Neural crest cell (in vitro differentiated cells): Measurements from ENCODE around the gene SLC6A5. TPM values are rescaled to one million over a fixed set of nuclear protein-coding genes. Genes with fewer than 3 reads are reported as not detected.

Experiments used
- DNase-seq: peaks from one replicate; pipeline ENCODE4 v3.0.0; 2021; ENCODE audit warnings: low read depth, mixed read lengths, low spot score
- H3K27ac Mint-ChIP-seq: one replicate; pipeline ENCODE4 v1.8.0; 2021; ENCODE audit warnings: mild to moderate bottlenecking, mixed read lengths; ENCODE audit not compliant: unreplicated experiment
- H3K27me3 Mint-ChIP-seq: 2 replicates; pipeline ENCODE4 v1.8.0; 2021; ENCODE audit warnings: low read depth, mild to moderate bottlenecking, mixed read lengths
- H3K36me3 Mint-ChIP-seq: 2 replicates; pipeline ENCODE4 v1.8.0; 2021; ENCODE audit warnings: low read depth, mild to moderate bottlenecking, mixed read lengths
- H3K4me1 Mint-ChIP-seq: 2 replicates; pipeline ENCODE4 v1.8.0; 2021; ENCODE audit warnings: mixed read lengths
- H3K4me3 Mint-ChIP-seq: one replicate; pipeline ENCODE4 v1.8.0; 2021; ENCODE audit warnings: mild to moderate bottlenecking, mixed read lengths
- H3K9me3 Mint-ChIP-seq: 2 replicates; pipeline ENCODE4 v1.8.0; 2021; ENCODE audit warnings: mixed read lengths
- total RNA-seq: library from RNA; stranded (reverse); gene quantifications from 2 replicates; pipeline ENCODE4 v1.2.1, GENCODE V29; 2021
- TF ChIP-seq, protein P1 (sequence below): fragments of 200-600 bp; sonication (generic); conservative IDR thresholded peaks from 2 replicates; pipeline ENCODE4 v1.5.0; 2021; ENCODE audit warnings: antibody characterized with exemption, mild to moderate bottlenecking

The SLC6A5 gene
- total RNA-seq, 1 donor from 2014 or later = 0.05 TPM

DNA sequence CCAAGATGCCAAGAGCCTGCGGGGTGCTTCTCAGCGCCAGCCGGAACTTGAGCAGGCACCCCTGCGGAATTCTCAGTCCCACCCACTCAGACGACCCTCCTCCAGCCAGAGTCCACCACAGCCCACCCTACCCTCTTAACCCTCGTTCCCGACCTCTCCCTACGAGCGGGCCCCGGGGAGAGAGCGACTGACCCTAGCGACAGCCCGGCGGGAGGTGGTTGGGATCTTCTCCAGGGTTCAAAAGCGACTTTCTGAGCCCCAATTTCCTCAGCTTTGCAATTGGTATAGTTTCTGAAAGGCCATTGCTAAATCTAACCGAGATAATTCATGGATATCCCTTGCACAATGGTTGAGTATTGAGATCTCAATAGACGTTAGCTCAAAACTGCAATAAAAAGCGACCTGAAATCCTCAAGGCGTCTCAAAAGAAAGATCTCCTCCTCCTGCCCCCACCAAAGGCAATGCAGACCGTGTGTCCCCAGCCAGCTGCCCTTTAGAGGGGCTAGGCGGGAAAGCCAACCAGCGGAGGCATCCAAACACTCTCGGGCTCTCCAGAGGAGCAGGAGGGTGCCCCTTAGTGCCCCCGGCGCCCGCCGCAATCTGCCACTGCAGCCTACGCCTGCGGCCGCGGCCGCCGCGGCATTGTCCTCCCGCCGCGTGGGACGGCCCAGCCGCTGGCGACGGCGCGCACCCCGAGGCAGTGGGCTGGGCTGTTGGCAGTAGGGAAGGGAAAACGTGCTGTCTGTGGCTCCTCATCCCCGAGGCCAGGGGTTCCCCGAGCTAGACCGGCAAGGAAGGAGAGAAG is 1.5 kb upstream of the SLC6A5 start:
- Mint-ChIP-seq H3K9me3 (peaks cover 2% of the 10 kb centered on the region), H3K36me3 (no peaks in the 10 kb centered on the region), H3K27ac (no peak overlapping the region), H3K4me3 (no peak overlapping the region), H3K27me3 (peaks cover 99% of the 10 kb centered on the region), H3K4me1 (peaks cover 4% of the 10 kb centered on the region)
- TF ChIP-seq, protein P1, sequence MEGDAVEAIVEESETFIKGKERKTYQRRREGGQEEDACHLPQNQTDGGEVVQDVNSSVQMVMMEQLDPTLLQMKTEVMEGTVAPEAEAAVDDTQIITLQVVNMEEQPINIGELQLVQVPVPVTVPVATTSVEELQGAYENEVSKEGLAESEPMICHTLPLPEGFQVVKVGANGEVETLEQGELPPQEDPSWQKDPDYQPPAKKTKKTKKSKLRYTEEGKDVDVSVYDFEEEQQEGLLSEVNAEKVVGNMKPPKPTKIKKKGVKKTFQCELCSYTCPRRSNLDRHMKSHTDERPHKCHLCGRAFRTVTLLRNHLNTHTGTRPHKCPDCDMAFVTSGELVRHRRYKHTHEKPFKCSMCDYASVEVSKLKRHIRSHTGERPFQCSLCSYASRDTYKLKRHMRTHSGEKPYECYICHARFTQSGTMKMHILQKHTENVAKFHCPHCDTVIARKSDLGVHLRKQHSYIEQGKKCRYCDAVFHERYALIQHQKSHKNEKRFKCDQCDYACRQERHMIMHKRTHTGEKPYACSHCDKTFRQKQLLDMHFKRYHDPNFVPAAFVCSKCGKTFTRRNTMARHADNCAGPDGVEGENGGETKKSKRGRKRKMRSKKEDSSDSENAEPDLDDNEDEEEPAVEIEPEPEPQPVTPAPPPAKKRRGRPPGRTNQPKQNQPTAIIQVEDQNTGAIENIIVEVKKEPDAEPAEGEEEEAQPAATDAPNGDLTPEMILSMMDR = no peak
- no peak for DNase-seq

DNA sequence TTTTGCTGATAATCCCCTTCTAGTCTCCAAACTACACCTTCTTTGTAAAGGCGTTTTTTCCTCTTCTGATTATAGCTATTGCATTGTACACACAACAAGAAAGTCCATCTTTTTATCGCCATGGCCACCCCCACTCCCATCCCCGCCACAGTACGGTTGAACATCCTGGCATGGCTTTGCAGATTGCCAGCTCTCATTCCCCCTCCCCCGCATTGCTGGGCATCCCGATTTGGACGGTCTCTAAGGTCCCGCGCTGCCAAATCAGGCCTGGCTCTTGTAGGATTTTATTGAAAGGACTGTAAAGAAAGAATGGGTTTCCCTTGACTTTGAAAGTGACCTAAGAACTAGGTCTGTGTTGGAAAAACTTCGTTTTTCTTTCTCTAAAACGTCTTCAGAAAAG is 916 bp upstream of the SLC6A5 start:
- Mint-ChIP-seq H3K27ac (no peak overlapping the region), H3K4me3 (no peak overlapping the region), H3K36me3 (no peaks in the 10 kb centered on the region), H3K4me1 (peaks cover 4% of the 10 kb centered on the region), H3K9me3 (peaks cover 2% of the 10 kb centered on the region), H3K27me3 (peaks cover 99% of the 10 kb centered on the region)
- TF ChIP-seq, protein P1 = no peak
- DNase-seq = no peak

DNA sequence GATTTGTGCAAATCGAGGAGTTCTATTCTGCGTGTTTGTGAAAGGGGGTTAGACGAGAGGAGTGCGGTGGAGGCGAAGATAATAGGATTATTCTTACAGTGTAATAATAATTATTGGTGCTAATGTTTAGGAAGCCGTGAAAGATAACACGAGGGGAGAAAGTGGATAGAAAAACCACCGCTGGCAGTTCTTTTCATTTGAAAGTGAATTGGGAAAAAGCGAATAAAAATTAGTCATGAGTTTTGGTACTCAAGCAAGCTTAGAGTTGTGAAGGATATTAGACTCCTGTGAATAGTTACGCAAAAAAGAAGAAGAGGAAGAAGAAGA is 575 bp downstream of the SLC6A5 start:
- peaks cover 98% of the 10 kb centered on the region for H3K27me3 Mint-ChIP-seq
- no peak for DNase-seq

GRCh38 chr11:20600551-20600950 is 1.1 kb downstream of the SLC6A5 start:
- Mint-ChIP-seq H3K4me1 (peaks cover 4% of the 10 kb centered on the region), H3K9me3 (peaks cover 2% of the 10 kb centered on the region), H3K27ac (no peak overlapping the region), H3K27me3 (peaks cover 97% of the 10 kb centered on the region), H3K36me3 (no peaks in the 10 kb centered on the region), H3K4me3 (no peak overlapping the region)
- DNase-seq = no peak
- TF ChIP-seq, protein P1 = no peak

More for the DNA sequence above, 575 bp downstream of the SLC6A5 start:
- H3K4me3 Mint-ChIP-seq = no peak overlapping the region
- no peaks in the 10 kb centered on the region for H3K36me3 Mint-ChIP-seq
- TF ChIP-seq, protein P1 = no peak
- peaks cover 2% of the 10 kb centered on the region for H3K9me3 Mint-ChIP-seq
- H3K4me1 Mint-ChIP-seq = peaks cover 4% of the 10 kb centered on the region
- no peak overlapping the region for H3K27ac Mint-ChIP-seq

DNA sequence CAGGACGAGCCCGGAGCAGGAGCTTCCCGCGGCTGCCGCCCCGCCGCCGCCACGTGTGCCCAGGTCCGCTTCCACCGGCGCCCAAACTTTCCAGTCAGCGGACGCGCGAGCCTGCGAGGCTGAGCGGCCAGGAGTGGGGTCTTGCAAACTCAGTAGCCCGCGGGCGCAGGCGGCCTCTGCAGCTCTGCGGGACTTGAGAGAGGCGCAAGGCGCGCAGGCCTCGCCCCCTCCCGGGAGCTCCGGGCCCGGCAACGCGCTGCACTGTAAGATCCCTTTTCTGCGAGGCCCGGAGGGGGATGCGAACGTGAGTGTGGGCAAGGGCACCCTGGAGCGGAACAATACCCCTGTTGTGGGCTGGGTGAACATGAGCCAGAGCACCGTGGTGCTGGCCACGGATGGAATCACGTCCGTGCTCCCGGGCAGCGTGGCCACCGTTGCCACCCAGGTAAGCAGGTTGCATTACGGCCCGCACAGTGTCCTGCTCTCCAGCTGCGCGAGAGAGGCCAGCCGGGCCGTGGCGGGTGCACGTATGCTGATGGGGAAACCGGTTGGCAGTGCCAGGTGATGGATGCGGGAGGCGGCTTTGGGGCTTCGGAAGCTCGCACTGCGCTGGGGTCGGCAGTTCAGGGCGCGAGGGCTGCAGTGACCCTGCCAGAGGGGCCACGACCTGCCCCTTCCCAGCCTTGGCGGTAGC is 2.0 kb downstream of the SLC6A5 start:
- Mint-ChIP-seq H3K4me3 (no peak overlapping the region), H3K27ac (no peak overlapping the region), H3K4me1 (peaks cover 4% of the 10 kb centered on the region), H3K27me3 (peaks cover 94% of the 10 kb centered on the region), H3K9me3 (peaks cover 2% of the 10 kb centered on the region), H3K36me3 (no peaks in the 10 kb centered on the region)
- DNase-seq = no peak
- TF ChIP-seq, protein P1 = no peak
